ENCODE measurements around the gene ELMO1. TPM values are rescaled to one million over a fixed set of nuclear protein-coding genes. Genes with fewer than 3 reads are reported as not detected.

Gene ELMO1
- total and polyA plus RNA-seq, 2 of the 13 experiments (the other 11 are each of a cell fraction or from before 2014, with no cell fraction given), result 0.11 to 0.17 TPM

DNA sequence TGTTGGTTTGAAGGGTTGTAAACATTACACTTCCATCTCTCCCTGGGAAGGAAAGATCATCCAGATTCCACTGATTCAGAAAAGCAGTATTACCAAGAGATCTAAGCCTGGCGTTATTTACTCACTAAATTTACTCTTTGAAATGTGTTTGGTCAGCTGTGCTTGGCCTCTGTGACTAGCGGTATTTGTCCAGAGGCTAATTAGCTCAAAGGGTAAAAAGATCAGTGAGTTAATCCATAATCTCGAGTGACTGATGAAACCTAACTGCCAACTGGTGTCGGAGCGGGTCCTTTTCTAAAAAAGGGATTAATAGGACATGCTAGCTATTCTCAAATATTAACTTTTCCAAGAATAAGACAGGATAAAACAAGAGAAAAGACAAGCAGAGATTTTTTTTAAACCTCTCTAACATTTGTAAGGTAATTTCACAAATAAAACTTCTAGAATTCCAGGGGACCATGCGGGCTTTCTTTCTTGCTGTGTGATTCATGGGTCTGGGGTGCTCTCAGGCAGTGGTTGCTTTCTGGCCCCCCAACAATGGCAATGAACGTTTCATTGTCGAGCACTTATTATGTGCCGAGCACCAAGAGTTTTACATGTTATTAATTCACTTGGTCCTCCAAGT, 477.0 kb downstream of the ELMO1 start (continued):
- peak; percentile 96 for TF ChIP-seq BCL6 (CRISPR knock-in tag; IDR thresholded peaks at IDR 0.05)
- peak; percentile 99 for TF ChIP-seq HMG20B (CRISPR knock-in tag; conservative IDR thresholded peaks at IDR 0.05)
- peak; percentile 99 for TF ChIP-seq NCOA2 (CRISPR knock-in tag; IDR thresholded peaks at IDR 0.05)
- TF ChIP-seq SRF (IDR thresholded peaks at IDR 0.05; ENCODE audit: low read depth, low read length), result 0 out of 2 replicates have a peak, but pooled peaks have one; percentile 10
- TF ChIP-seq, protein P1, sequence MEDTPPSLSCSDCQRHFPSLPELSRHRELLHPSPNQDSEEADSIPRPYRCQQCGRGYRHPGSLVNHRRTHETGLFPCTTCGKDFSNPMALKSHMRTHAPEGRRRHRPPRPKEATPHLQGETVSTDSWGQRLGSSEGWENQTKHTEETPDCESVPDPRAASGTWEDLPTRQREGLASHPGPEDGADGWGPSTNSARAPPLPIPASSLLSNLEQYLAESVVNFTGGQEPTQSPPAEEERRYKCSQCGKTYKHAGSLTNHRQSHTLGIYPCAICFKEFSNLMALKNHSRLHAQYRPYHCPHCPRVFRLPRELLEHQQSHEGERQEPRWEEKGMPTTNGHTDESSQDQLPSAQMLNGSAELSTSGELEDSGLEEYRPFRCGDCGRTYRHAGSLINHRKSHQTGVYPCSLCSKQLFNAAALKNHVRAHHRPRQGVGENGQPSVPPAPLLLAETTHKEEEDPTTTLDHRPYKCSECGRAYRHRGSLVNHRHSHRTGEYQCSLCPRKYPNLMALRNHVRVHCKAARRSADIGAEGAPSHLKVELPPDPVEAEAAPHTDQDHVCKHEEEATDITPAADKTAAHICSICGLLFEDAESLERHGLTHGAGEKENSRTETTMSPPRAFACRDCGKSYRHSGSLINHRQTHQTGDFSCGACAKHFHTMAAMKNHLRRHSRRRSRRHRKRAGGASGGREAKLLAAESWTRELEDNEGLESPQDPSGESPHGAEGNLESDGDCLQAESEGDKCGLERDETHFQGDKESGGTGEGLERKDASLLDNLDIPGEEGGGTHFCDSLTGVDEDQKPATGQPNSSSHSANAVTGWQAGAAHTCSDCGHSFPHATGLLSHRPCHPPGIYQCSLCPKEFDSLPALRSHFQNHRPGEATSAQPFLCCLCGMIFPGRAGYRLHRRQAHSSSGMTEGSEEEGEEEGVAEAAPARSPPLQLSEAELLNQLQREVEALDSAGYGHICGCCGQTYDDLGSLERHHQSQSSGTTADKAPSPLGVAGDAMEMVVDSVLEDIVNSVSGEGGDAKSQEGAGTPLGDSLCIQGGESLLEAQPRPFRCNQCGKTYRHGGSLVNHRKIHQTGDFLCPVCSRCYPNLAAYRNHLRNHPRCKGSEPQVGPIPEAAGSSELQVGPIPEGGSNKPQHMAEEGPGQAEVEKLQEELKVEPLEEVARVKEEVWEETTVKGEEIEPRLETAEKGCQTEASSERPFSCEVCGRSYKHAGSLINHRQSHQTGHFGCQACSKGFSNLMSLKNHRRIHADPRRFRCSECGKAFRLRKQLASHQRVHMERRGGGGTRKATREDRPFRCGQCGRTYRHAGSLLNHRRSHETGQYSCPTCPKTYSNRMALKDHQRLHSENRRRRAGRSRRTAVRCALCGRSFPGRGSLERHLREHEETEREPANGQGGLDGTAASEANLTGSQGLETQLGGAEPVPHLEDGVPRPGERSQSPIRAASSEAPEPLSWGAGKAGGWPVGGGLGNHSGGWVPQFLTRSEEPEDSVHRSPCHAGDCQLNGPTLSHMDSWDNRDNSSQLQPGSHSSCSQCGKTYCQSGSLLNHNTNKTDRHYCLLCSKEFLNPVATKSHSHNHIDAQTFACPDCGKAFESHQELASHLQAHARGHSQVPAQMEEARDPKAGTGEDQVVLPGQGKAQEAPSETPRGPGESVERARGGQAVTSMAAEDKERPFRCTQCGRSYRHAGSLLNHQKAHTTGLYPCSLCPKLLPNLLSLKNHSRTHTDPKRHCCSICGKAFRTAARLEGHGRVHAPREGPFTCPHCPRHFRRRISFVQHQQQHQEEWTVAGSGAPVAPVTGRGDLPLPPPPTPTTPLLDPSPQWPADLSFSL (CRISPR knock-in tag; IDR thresholded peaks at IDR 0.05), result no peak
- peak; percentile 84 for TF ChIP-seq TGIF2 (CRISPR knock-in tag; IDR thresholded peaks at IDR 0.05)
- peak; percentile 73 for TF ChIP-seq MIER2 (CRISPR knock-in tag; IDR thresholded peaks at IDR 0.05)
- peak; percentile 81; the same call in 1 of the 2 replicates for TF ChIP-seq ZNF703 (CRISPR knock-in tag; IDR thresholded peaks at IDR 0.05; ENCODE audit: borderline replicate concordance)
- TF ChIP-seq, protein P2, sequence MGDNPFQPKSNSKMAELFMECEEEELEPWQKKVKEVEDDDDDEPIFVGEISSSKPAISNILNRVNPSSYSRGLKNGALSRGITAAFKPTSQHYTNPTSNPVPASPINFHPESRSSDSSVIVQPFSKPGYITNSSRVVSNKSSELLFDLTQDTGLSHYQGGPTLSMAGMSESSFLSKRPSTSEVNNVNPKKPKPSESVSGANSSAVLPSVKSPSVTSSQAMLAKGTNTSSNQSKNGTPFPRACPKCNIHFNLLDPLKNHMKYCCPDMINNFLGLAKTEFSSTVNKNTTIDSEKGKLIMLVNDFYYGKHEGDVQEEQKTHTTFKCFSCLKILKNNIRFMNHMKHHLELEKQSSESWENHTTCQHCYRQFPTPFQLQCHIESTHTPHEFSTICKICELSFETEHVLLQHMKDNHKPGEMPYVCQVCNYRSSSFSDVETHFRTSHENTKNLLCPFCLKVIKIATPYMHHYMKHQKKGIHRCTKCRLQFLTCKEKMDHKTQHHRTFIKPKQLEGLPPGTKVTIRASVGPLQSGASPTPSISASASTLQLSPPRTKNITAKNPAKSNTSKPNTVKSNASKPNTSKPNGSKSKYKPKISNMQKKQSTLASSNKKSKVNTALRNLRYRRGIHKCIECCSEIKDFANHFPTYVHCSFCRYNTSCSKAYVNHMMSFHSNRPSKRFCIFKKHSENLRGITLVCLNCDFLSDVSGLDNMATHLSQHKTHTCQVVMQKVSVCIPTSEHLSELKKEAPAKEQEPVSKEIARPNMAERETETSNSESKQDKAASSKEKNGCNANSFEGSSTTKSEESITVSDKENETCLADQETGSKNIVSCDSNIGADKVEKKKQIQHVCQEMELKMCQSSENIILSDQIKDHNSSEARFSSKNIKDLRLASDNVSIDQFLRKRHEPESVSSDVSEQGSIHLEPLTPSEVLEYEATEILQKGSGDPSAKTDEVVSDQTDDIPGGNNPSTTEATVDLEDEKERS (CRISPR knock-in tag; IDR thresholded peaks at IDR 0.05), result no peak
- TF ChIP-seq KLF12 (CRISPR knock-in tag; IDR thresholded peaks at IDR 0.05; ENCODE audit: borderline replicate concordance), result no peak
- TF ChIP-seq, protein P3, sequence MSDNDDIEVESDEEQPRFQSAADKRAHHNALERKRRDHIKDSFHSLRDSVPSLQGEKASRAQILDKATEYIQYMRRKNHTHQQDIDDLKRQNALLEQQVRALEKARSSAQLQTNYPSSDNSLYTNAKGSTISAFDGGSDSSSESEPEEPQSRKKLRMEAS (IDR thresholded peaks at IDR 0.05), result 0 out of 2 replicates have a peak, but pooled peaks have one; percentile 52
- TF ChIP-seq NKX3-1 (CRISPR knock-in tag; IDR thresholded peaks at IDR 0.05), result peak; percentile 45; the same call in 1 of the 2 replicates
- TF ChIP-seq HHEX (CRISPR knock-in tag; IDR thresholded peaks at IDR 0.05), result peak; percentile 97
- TF ChIP-seq NFKBIZ (CRISPR knock-in tag; IDR thresholded peaks at IDR 0.05), result peak; percentile 97
- 0 out of 2 replicates have a peak, but pooled peaks have one; percentile 10 for TF ChIP-seq ZNF121 (CRISPR knock-in tag; IDR thresholded peaks at IDR 0.05)
- TF ChIP-seq SP5 (CRISPR knock-in tag; IDR thresholded peaks at IDR 0.05; ENCODE audit: borderline replicate concordance, low read depth), result peak; percentile 78
- peak; percentile 96 for TF ChIP-seq HNF4G (IDR thresholded peaks at IDR 0.05; ENCODE audit: borderline replicate concordance, low read depth, low read length)
- no peak for TF ChIP-seq HNF4G (CRISPR knock-in tag; IDR thresholded peaks at IDR 0.05; ENCODE audit: borderline replicate concordance, low read depth)
- TF ChIP-seq SP4 (CRISPR knock-in tag; IDR thresholded peaks at IDR 0.05), result no peak
- peak; percentile 98; the same call in 1 of the 2 replicates for TF ChIP-seq GATA4 (IDR thresholded peaks at IDR 0.05; ENCODE audit: borderline replicate concordance, low read depth)
- TF ChIP-seq ZNF747 (CRISPR knock-in tag; IDR thresholded peaks at IDR 0.05; ENCODE audit: borderline replicate concordance), result no peak
- peak; percentile 92 for TF ChIP-seq FOXJ3 (CRISPR knock-in tag; IDR thresholded peaks at IDR 0.05; ENCODE audit: borderline replicate concordance)

All from HepG2 (cell line).